Naive B cell (primary cell): ENCODE measurements around the gene MAPK9. TPM values are rescaled to one million over a fixed set of nuclear protein-coding genes. Genes with fewer than 3 reads are reported as not detected.

Source experiments
- ATAC-seq, 2 donors: fragments of 150-1000 bp; cut with Tn5 transposase; 2 replicates each; pipeline ENCODE4 v1.10.0; 2021; ENCODE audit warnings: low read depth in 2 of 2, mild to moderate bottlenecking in 2 of 2, moderate library complexity in 2 of 2
- DNase-seq: peaks from one replicate; pipeline ENCODE4 v3.0.0; 2022
- H3K27ac Mint-ChIP-seq, 6 donors: one replicate each; pipeline ENCODE4 v1.8.0; 2020 to 2022; ENCODE audit warnings: mild to moderate bottlenecking in 6 of 6, mixed read lengths in 6 of 6, moderate library complexity in 5 of 6, inconsistent platforms in 2 of 6
- H3K27me3 Mint-ChIP-seq, 3 donors: one replicate each; pipeline ENCODE4 v1.8.0; 2021 to 2022; ENCODE audit warnings: mixed read lengths in 3 of 3, mild to moderate bottlenecking in 1 of 3
- H3K36me3 Mint-ChIP-seq, 2 donors: one replicate each; pipeline ENCODE4 v1.8.0; 2020 to 2022; ENCODE audit warnings: mixed read lengths in 2 of 2, inconsistent platforms in 1 of 2, mild to moderate bottlenecking in 1 of 2
- H3K4me1 Mint-ChIP-seq, 3 donors: one replicate each; pipeline ENCODE4 v1.8.0; 2020 to 2022; ENCODE audit warnings: mixed read lengths in 3 of 3, inconsistent platforms in 1 of 3, mild to moderate bottlenecking in 1 of 3, moderate library complexity in 1 of 3
- H3K4me3 Mint-ChIP-seq, 8 donors: one replicate each; pipeline ENCODE4 v1.8.0; 2020 to 2022; ENCODE audit warnings: mild to moderate bottlenecking in 8 of 8, mixed read lengths in 8 of 8, moderate library complexity in 8 of 8, inconsistent platforms in 2 of 8
- H3K9me3 Mint-ChIP-seq, 7 donors: one replicate each; pipeline ENCODE4 v1.8.0; 2020 to 2022; ENCODE audit warnings: mixed read lengths in 7 of 7, mild to moderate bottlenecking in 5 of 7, inconsistent platforms in 2 of 7, moderate library complexity in 1 of 7
- polyA plus RNA-seq, 6 donors: library from polyadenylated mRNA; unstranded; fragments of 300-500 nt; fragmentation: Illumina TruSeq; gene quantifications; one replicate each; pipeline ENCODE4 v1.2.3, GENCODE V29; 2021; ENCODE audit warnings: low read depth in 6 of 6

MAPK9 gene
- polyA plus RNA-seq: 10 to 100 TPM; 14.5 to 29.2 (median 23.2) TPM

DNA sequence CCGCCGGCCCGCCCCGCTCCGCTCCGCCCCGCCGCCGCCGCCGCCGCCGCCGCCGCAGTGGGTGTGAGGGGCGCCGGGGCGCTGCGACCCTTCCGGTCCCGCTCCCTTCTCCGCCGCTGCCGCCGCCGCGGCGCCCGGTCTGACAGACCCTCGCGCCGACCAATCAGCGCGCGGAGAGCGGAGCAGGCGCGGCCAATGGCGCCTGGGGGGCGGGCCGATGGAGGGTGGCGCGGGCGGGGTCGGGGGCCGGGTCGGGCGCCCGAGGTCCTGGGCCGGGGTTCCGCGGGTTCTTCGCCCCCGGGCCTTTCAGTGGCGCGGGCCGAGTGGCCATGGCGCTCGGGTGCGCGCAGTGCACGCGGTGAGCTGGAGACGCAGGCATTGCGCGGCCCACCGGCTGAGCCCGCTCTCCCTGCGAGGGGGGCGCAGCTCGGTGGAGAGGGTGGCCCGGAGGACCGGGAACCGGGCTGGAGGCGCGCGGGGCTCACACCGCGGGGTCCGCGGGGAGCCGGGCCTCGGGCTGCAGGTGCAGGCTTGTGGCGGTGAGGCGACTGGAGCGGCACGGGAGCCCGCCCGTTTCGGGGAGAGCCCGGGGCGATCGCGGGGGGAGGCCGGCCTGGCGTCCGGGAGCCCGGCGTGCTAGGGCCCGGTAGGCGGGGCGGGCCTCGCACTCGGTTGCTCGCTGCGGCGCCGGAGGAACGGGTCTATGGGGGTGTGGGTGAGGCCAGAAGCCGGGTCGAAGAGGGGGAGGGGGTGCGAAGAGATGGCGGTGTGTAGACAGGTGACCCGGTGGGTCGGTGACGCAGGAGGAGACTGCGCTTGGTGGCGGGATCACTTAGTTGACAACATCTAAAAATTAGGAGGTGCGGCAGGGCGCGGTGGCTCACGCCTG lies at the start of gene MAPK9:
TSS of gene MAPK9 (minus strand) at position 141 of the 889 bp plus-strand sequence. CDS start 11,522 bp downstream, outside the sequence.
- peak; percentile 72 to 76 for ATAC-seq
- Mint-ChIP-seq H3K36me3 (no peaks in the 10 kb centered on the region), H3K4me1 (peaks cover 34 to 47% (median 45%) of the 10 kb centered on the region in 3 donors)

DNA sequence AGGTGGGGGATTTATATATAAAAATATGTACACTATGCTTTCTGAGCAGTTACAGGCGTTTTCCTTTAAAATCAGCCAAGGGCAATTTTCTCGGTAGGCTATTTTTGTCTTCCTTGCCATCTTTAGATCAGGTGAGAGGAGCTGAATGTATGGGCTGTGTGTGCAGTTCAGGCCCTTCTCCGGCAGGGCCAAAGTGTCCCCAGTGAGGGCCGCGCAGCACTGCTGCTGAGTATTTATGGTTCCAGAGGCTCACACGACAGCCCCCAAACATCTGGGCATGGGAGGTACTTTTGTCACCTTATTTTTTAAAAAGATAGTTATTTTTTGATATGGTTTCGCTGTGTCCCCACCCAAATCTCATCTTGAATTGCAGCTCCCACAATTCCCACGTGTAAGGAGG lies 49.7 kb upstream of the MAPK9 start:
- DNase-seq: no peak
- no peak overlapping the region for H3K4me3 Mint-ChIP-seq
- peaks cover 0 to 2% (median 0%) of the 10 kb centered on the region in 3 donors for H3K4me1 Mint-ChIP-seq
- H3K27me3 Mint-ChIP-seq: peaks cover 13 to 35% (median 27%) of the 10 kb centered on the region in 3 donors
- no peak overlapping the region for H3K27ac Mint-ChIP-seq
- no peak for ATAC-seq
- no peaks in the 10 kb centered on the region for H3K36me3 Mint-ChIP-seq
- no peaks in the 10 kb centered on the region for H3K9me3 Mint-ChIP-seq

More for the DNA sequence above, at the start of gene MAPK9:
- Mint-ChIP-seq H3K9me3 (no peaks in the 10 kb centered on the region), H3K4me3 (peak within 1 kb of the TSS; percentile 92 to 98 (median 96)), H3K27me3 (no peaks in the 10 kb centered on the region), H3K27ac (peak within 1 kb of the TSS; percentile 98 to 100 (median 99))
- peak; percentile 87 for DNase-seq

DNA sequence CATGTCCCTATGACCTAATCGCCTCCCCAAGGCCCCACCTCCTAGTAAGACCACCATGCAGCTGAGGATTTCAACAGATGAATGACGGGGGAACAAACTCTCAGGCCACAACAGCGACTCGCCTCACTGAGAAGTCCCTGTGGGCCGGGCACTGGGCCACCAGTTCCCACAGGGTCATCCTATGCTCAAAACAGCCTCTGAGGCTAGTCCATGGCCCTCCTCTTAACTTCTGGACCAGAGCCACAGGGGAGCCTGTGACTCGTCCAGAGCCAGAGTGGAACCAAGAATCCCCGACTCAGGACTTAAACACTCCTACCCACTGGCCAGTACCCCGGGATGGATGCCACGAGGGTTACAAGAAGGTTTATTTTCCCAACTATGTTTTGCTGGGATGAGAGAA lies 49.0 kb upstream of the MAPK9 start:
- DNase-seq: no peak
- ATAC-seq: no peak
- Mint-ChIP-seq H3K9me3 (no peaks in the 10 kb centered on the region), H3K27ac (no peak overlapping the region), H3K4me1 (peaks cover 0 to 2% (median 0%) of the 10 kb centered on the region in 3 donors), H3K4me3 (no peak overlapping the region), H3K36me3 (no peaks in the 10 kb centered on the region), H3K27me3 (peaks cover 13 to 27% (median 20%) of the 10 kb centered on the region in 3 donors)

- H3K9me3 Mint-ChIP-seq: no peaks in the 10 kb centered on the region
- ATAC-seq: no peak
- H3K4me3 Mint-ChIP-seq: no peak overlapping the region
- peaks cover 13 to 16% (median 16%) of the 10 kb centered on the region in 3 donors for H3K27me3 Mint-ChIP-seq
- H3K36me3 Mint-ChIP-seq: no peaks in the 10 kb centered on the region
- no peak overlapping the region for H3K27ac Mint-ChIP-seq
- H3K4me1 Mint-ChIP-seq: peaks cover 0 to 2% (median 0%) of the 10 kb centered on the region in 3 donors
- DNase-seq: no peak
Measured at GRCh38 chr5:180339583-180340183, 47.8 kb upstream of the MAPK9 start.

DNA sequence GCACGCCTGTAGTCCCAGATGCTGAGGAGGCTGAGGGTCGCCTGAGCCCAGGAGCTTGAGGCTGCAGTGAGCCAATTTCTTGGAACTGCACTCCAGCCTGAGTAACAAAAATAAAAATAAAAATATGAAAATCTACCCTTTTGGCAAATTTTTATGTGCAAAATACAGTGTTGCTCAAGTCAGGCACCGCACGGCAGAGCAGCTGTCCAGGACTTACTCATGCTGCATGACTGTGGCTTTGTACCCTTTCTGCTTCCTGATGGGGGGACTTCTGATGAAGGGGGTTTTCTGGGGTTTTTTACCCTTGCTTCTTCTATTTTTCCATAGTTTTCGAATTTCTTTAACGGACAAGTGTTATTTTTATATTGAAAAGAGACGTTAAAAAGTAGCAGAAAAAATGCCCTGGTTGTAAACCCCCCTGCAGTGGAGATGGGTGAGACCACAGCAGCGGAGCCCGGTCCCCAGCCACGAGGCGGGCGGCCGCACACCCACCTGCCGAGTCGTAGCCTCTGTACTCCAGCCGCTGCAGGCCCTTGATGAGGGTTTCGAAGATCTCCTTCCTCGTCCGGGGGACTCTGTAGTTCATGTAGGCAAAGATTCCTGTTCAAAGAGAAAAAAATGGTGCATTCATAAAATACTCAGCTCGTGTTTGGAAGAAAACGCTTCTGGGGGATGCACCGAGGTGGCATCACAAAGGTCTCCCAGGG lies 46.3 kb upstream of the MAPK9 start:
- Mint-ChIP-seq H3K27me3 (peaks cover 4 to 16% (median 16%) of the 10 kb centered on the region in 3 donors), H3K9me3 (no peaks in the 10 kb centered on the region), H3K36me3 (no peaks in the 10 kb centered on the region), H3K4me3 (no peak overlapping the region), H3K27ac (no peak overlapping the region), H3K4me1 (peaks cover 0 to 2% (median 0%) of the 10 kb centered on the region in 3 donors)
- ATAC-seq (no peak), DNase-seq (no peak)

DNA sequence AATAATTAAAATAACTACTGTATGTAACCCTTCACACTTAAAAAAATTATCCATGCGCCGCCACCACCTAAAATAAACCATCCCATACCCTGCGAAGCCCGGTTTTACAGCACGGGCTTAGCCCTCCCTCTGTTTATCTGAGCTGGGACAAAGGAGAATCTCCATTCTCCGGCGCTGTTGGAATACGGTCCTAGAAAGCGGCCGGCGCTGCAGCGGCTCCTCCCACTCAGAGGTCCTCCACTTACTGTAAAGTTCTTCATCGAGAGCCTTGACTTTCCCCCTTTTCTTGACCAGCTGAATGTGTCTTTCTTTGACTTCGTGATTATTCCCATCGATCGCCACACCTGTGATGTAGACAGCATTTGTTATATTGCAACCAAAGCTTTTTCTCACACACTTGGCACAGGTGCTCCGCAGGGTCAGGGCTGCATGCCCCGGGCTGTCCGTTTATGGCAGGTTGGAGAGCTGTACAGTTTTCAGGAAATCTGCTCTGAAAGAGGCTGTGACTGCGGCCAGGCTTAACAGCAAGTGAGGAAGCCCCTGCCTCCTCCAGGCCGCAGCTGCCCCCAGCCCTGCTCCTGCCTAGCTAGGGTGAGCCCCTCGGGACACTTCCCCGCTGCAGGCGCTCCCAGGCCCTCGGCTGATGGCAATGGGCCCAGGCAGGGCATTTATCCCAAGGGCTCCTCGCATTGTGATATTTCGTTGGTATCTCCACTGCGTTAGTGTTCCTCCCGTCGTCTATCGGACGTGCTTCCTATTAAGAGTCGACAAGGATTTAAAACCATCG lies 44.5 kb upstream of the MAPK9 start:
- DNase-seq (no peak), ATAC-seq (no peak)
- H3K27ac Mint-ChIP-seq: no peak overlapping the region
- H3K27me3 Mint-ChIP-seq: peaks cover 7 to 26% (median 22%) of the 10 kb centered on the region in 3 donors
- no peaks in the 10 kb centered on the region for H3K36me3 Mint-ChIP-seq
- H3K9me3 Mint-ChIP-seq: no peaks in the 10 kb centered on the region
- H3K4me3 Mint-ChIP-seq: no peak overlapping the region
- H3K4me1 Mint-ChIP-seq: peaks cover 0 to 2% (median 0%) of the 10 kb centered on the region in 3 donors

DNA sequence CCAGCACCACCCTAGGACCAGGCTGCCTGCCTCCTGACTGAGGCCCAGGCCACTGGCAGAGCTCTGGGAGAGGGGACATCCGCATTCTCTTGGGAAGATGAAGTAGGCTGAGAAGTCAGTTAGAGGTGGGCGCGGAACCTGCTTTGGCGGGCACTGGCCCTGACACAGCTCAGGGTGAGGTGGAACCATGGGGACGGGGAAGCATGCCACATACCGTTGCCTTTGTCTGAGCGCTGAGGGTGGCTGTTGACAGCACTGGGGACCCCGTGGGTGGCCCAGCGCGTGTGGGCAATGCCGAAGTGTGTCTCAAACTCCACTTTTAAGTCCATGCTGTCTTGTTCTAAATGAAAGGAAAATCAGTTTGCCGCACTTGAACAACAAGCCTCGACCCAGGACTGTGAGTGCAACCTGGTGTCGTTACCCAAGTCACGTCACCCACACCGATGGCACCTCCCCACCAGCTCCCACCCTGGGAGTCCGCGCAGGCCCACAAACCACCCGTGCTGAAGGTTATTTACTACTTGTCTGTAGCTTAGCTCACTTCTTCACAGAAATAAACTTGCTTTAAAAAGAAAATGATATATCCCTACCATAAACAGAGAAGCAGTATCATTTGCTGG lies 43.8 kb upstream of the MAPK9 start:
- H3K9me3 Mint-ChIP-seq: no peaks in the 10 kb centered on the region
- peaks cover 0 to 2% (median 0%) of the 10 kb centered on the region in 3 donors for H3K4me1 Mint-ChIP-seq

GRCh38 chr5:180334751-180335613 lies 43.1 kb upstream of the MAPK9 start:
- Mint-ChIP-seq H3K36me3 (no peaks in the 10 kb centered on the region), H3K27ac (no peak overlapping the region), H3K9me3 (no peaks in the 10 kb centered on the region), H3K27me3 (peaks cover 14 to 41% (median 33%) of the 10 kb centered on the region in 3 donors), H3K4me3 (no peak overlapping the region), H3K4me1 (peaks cover 0 to 2% (median 0%) of the 10 kb centered on the region in 3 donors)
- no peak for ATAC-seq
- no peak for DNase-seq

More for the DNA sequence above, 43.8 kb upstream of the MAPK9 start:
- no peak for DNase-seq
- H3K27me3 Mint-ChIP-seq: peaks cover 14 to 33% (median 26%) of the 10 kb centered on the region in 3 donors
- no peak for ATAC-seq
- no peak overlapping the region for H3K4me3 Mint-ChIP-seq
- no peaks in the 10 kb centered on the region for H3K36me3 Mint-ChIP-seq
- no peak overlapping the region for H3K27ac Mint-ChIP-seq

DNA sequence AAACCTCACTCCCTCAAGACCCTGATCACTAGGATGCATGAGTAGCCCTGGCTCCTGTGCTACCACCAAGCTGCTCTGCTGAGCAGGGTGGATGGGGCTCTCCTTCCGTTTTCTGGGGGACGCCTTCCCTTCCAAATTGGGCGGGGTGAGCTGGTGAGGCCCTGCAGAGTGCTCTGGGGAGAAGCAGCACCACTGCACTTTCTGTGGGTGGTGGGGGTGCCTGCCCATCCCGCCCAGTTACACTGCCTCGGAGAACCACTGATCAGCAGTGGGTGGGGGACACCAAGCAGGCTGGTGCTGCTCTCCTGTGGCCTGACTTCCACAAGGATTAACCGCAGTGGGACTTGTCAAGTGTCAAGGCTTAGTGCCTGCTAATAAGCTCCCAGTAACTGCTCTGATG lies 42.3 kb upstream of the MAPK9 start:
- DNase-seq (no peak), ATAC-seq (no peak)
- H3K27me3 Mint-ChIP-seq: peaks cover 10 to 40% (median 29%) of the 10 kb centered on the region in 3 donors
- H3K4me1 Mint-ChIP-seq: no peaks in the 10 kb centered on the region
- H3K9me3 Mint-ChIP-seq: no peaks in the 10 kb centered on the region
- H3K27ac Mint-ChIP-seq: peak overlapping the region in 1 of 6 donors; percentile 47
- no peaks in the 10 kb centered on the region for H3K36me3 Mint-ChIP-seq
- no peak overlapping the region for H3K4me3 Mint-ChIP-seq

DNA sequence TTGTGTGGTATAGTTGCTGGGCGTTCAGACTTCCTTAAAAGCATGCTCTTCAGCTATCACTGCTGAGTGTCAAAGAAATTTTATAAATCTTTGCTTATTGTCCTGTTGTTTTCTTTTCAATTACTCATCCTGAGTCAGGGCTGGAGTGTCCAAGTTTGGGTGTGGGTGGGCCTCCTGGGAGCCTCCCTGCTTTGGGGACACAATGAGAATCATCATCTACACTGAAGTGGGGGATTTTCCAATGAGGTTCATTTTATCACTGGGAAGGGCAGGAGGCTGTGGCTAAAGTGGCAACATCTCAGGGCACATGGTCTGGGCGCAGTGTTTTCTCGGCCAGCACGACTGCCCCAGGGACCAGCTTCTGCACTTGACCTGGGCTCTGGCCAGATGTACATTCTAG lies 41.8 kb upstream of the MAPK9 start:
- no peaks in the 10 kb centered on the region for H3K36me3 Mint-ChIP-seq
- peak overlapping the region in 1 of 6 donors; percentile 45 for H3K27ac Mint-ChIP-seq
- H3K27me3 Mint-ChIP-seq: peaks cover 10 to 40% (median 28%) of the 10 kb centered on the region in 3 donors
- no peak overlapping the region for H3K4me3 Mint-ChIP-seq
- ATAC-seq (no peak), DNase-seq (no peak)
- no peaks in the 10 kb centered on the region for H3K9me3 Mint-ChIP-seq
- H3K4me1 Mint-ChIP-seq: no peaks in the 10 kb centered on the region

DNA sequence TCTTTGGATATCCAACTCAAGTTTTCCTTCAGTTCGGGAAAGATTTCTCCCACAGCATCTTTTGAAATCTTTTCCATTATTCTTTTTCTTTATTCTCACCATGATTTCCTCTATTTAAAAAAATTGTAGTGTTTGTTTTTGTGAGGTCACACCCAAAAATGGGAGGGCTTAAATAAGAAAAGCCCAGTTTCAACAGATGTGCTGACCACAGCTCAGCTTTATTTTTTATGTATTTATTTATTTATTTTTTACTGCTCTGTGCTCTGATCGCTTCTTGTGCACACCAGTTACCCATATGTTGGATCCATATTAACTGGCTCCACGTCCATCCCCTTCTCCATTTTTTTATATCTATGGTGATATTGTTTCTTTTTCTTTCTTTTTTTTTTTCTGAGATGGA lies 41.0 kb upstream of the MAPK9 start:
- no peaks in the 10 kb centered on the region for H3K9me3 Mint-ChIP-seq
- H3K27ac Mint-ChIP-seq: no peak overlapping the region
- H3K36me3 Mint-ChIP-seq: no peaks in the 10 kb centered on the region
- no peak overlapping the region for H3K4me3 Mint-ChIP-seq
- DNase-seq: no peak
- H3K27me3 Mint-ChIP-seq: peaks cover 10 to 40% (median 28%) of the 10 kb centered on the region in 3 donors
- no peaks in the 10 kb centered on the region for H3K4me1 Mint-ChIP-seq
- no peak for ATAC-seq
